H1 (cell line): ENCODE measurements around the gene SFRP5. TPM values are rescaled to one million over a fixed set of nuclear protein-coding genes. Genes with fewer than 3 reads are reported as not detected.

Experiments
- CTCF ChIA-PET: fragments of 300-600 bp; sonication (Branson Sonifier 250); formaldehyde crosslinking; loops from one replicate; lab custom pipeline; 2021; ENCODE audit not compliant: partially characterized antibody; lab: Charles Lee
- POLR2A ChIA-PET: fragments of 300-600 bp; sonication (Branson Sonifier 250); formaldehyde crosslinking; loops from one replicate; lab custom pipeline; 2021; ENCODE audit warnings: inconsistent platforms; ENCODE audit not compliant: partially characterized antibody; lab: Charles Lee
- DNase-seq, 2 experiments: peaks; one replicate each; pipeline versions ENCODE4 v3.0.0 to v3.0.0-alpha.2; 2010 to 2022; ENCODE audit warnings: low spot score in 2 of 2, low read depth in 1 of 2, mixed read lengths in 1 of 2
- FAIRE-seq: peaks from 2 replicates; lab custom pipeline; 2011; peaks lifted over from hg19 to GRCh38; lab: Jason Lieb, UNC
- H2AFZ ChIP-seq: 2 replicates; pipeline ENCODE4 v1.8.1; 2012; ENCODE audit warnings: low read length, inconsistent platforms
- H2AK5ac ChIP-seq: 2 replicates; pipeline ENCODE4 v1.6.1; 2013; ENCODE audit warnings: low read depth, low read length
- H2BK120ac ChIP-seq: replicated peaks from 2 replicates; pipeline ENCODE3; 2013; ENCODE audit warnings: low read depth, low read length, inconsistent platforms
- H2BK12ac ChIP-seq: 2 replicates; pipeline ENCODE4 v1.6.1; 2013; ENCODE audit warnings: low read depth, low read length
- H2BK15ac ChIP-seq: 2 replicates; pipeline ENCODE4 v1.6.1; 2013; ENCODE audit warnings: low read length
- H2BK20ac ChIP-seq: 2 replicates; pipeline ENCODE4 v1.6.1; 2013; ENCODE audit warnings: low read length
- H2BK5ac ChIP-seq: 2 replicates; pipeline ENCODE4 v1.6.1; 2013; ENCODE audit warnings: low read depth, low read length
- H3K14ac ChIP-seq: 2 replicates; pipeline ENCODE4 v1.6.1; 2013; ENCODE audit warnings: inconsistent platforms; ENCODE audit not compliant: insufficient read length
- H3K18ac ChIP-seq: 2 replicates; pipeline ENCODE4 v1.6.1; 2013; ENCODE audit warnings: low read length; ENCODE audit errors: extremely low read depth
- H3K23ac ChIP-seq: 2 replicates; pipeline ENCODE4 v1.6.1; 2013; ENCODE audit warnings: inconsistent platforms; ENCODE audit not compliant: insufficient read length
- H3K23me2 ChIP-seq: 2 replicates; pipeline ENCODE4 v1.6.1; 2013; ENCODE audit warnings: low read depth, low read length
- H3K27ac ChIP-seq: 2 replicates; pipeline ENCODE4 v1.6.1; 2011; ENCODE audit warnings: low read depth, low read length, inconsistent platforms
- H3K27me3 ChIP-seq, 4 experiments: replicated peaks in 1 of 4; 1 replicate in 1 of 4; 2 replicates in 3 of 4; pipeline versions ENCODE4 v1.6.1 to v1.8.1; 2011 to 2013; ENCODE audit warnings: low read length in 3 of 4, mild to moderate bottlenecking in 3 of 4, inconsistent platforms in 2 of 4, mixed read lengths in 2 of 4, moderate library complexity in 1 of 4; ENCODE audit not compliant: control insufficient read depth in 3 of 4, insufficient read depth in 3 of 4; ENCODE audit errors: extremely low read depth in 1 of 4
- H3K36me3 ChIP-seq, 4 experiments: 2 replicates each; pipeline versions ENCODE4 v1.6.1 to v1.8.1; 2011 to 2013; ENCODE audit warnings: mild to moderate bottlenecking in 4 of 4, low read length in 3 of 4, moderate library complexity in 2 of 4, control low read depth in 1 of 4, inconsistent platforms in 1 of 4; ENCODE audit not compliant: insufficient read depth in 4 of 4, control insufficient read depth in 2 of 4
- H3K4ac ChIP-seq: replicated peaks from 2 replicates; pipeline ENCODE3; 2013; ENCODE audit warnings: low read length, low read depth, mixed read lengths, inconsistent platforms; ENCODE audit not compliant: insufficient read length
- H3K4me1 ChIP-seq, 4 experiments: replicated peaks in 1 of 4; 1 replicate in 1 of 4; 2 replicates in 3 of 4; pipeline versions ENCODE4 v1.6.1 to v1.8.1; 2011 to 2013; ENCODE audit warnings: low read length in 3 of 4, inconsistent platforms in 2 of 4, mixed read lengths in 1 of 4; ENCODE audit not compliant: insufficient read depth in 4 of 4, control insufficient read depth in 3 of 4
- H3K4me2 ChIP-seq, 2 experiments: 2 replicates each; pipeline versions ENCODE4 v1.6.1 to v1.8.1; 2011 to 2013; ENCODE audit warnings: low read depth in 2 of 2, low read length in 2 of 2, control low read depth in 1 of 2, inconsistent platforms in 1 of 2, mild to moderate bottlenecking in 1 of 2; ENCODE audit not compliant: insufficient read depth in 1 of 2
- H3K4me3 ChIP-seq, 4 experiments: fragments of 200-600, 300-600 bp in 1 of 4; sonication (generic), shearing (Covaris generic), sonication (Bioruptor Twin) in 1 of 4; 2 replicates each; pipeline versions ENCODE4 v1.5.1 to v1.8.1; 2011 to 2016; ENCODE audit warnings: low read length in 4 of 4, low read depth in 3 of 4, control low read depth in 2 of 4, inconsistent platforms in 2 of 4, mild to moderate bottlenecking in 2 of 4, mixed read lengths in 1 of 4, moderate library complexity in 1 of 4; ENCODE audit not compliant: insufficient read depth in 2 of 4; ENCODE audit errors: extremely low read depth in 1 of 4
- H3K56ac ChIP-seq: replicated peaks from 2 replicates; pipeline ENCODE3; 2013; ENCODE audit warnings: low read depth, mild to moderate bottlenecking, mixed read lengths, low read length, inconsistent platforms; ENCODE audit not compliant: insufficient read length
- H3K79me1 ChIP-seq: 2 replicates; pipeline ENCODE4 v1.6.1; 2013; ENCODE audit warnings: low read depth, low read length, control low read depth
- H3K79me2 ChIP-seq, 2 experiments: 2 replicates each; pipeline versions ENCODE4 v1.6.1 to v1.8.1; 2012 to 2013; ENCODE audit warnings: low read length in 2 of 2, mild to moderate bottlenecking in 2 of 2, inconsistent platforms in 1 of 2; ENCODE audit not compliant: insufficient read depth in 2 of 2, control insufficient read depth in 1 of 2
- H3K9ac ChIP-seq, 4 experiments: replicated peaks in 1 of 4; 1 replicate in 1 of 4; 2 replicates in 3 of 4; pipeline versions ENCODE4 v1.6.1 to v1.8.1; 2011 to 2013; ENCODE audit warnings: low read depth in 3 of 4, low read length in 3 of 4, control low read depth in 2 of 4, mild to moderate bottlenecking in 2 of 4, moderate library complexity in 2 of 4, inconsistent platforms in 1 of 4; ENCODE audit errors: extremely low read depth in 1 of 4
- H3K9me3 ChIP-seq, 2 experiments: 2 replicates each; pipeline versions ENCODE4 v1.6.1 to v1.8.1; 2012 to 2013; ENCODE audit warnings: mild to moderate bottlenecking in 2 of 2, moderate library complexity in 2 of 2, control low read depth in 1 of 2, inconsistent platforms in 1 of 2, low read depth in 1 of 2, low read length in 1 of 2, mixed read lengths in 1 of 2; ENCODE audit not compliant: insufficient read depth in 2 of 2
- H4K20me1 ChIP-seq, 2 experiments: replicated peaks in 1 of 2; 2 replicates each; pipeline versions ENCODE3 to v1.8.1; 2011 to 2013; ENCODE audit warnings: inconsistent platforms in 2 of 2, low read length in 2 of 2, mild to moderate bottlenecking in 1 of 2; ENCODE audit not compliant: insufficient read depth in 2 of 2, control insufficient read depth in 1 of 2
- H4K5ac ChIP-seq: 2 replicates; pipeline ENCODE4 v1.6.1; 2013; ENCODE audit warnings: low read length, low read depth, mixed read lengths, inconsistent platforms; ENCODE audit not compliant: insufficient read length
- H4K8ac ChIP-seq: 2 replicates; pipeline ENCODE4 v1.8.0; 2013; ENCODE audit warnings: mild to moderate bottlenecking, moderate library complexity, low read length, inconsistent platforms; ENCODE audit not compliant: insufficient read depth; ENCODE audit errors: extremely low read depth
- H4K91ac ChIP-seq: replicated peaks from 2 replicates; pipeline ENCODE3; 2013; ENCODE audit warnings: low read length, mixed read lengths, inconsistent platforms; ENCODE audit not compliant: insufficient read length
- ASH2L ChIP-seq: fragments of 200-600, 300-600 bp; sonication (generic); IDR thresholded peaks from one replicate; pipeline ENCODE4 v1.7.1; 2017; ENCODE audit warnings: low read length
- CBX5 ChIP-seq: fragments of 300-800, 300-1000 bp; sonication (generic); IDR thresholded peaks from 2 replicates; pipeline ENCODE4 v1.7.1; 2016; ENCODE audit warnings: antibody characterized with exemption, low read length, low read depth
- FOSL1 ChIP-seq: IDR thresholded peaks from 2 replicates; pipeline ENCODE4 v1.6.1; 2011; ENCODE audit warnings: mild to moderate bottlenecking, low read depth, low read length, moderate library complexity; ENCODE audit not compliant: insufficient read depth
- HDAC2 ChIP-seq, 2 experiments: fragments of 300-600 bp in 1 of 2; sonication (generic) in 1 of 2; IDR thresholded peaks; 2 replicates each; pipeline ENCODE4 v1.6.1; 2011 to 2012; ENCODE audit warnings: low read depth in 2 of 2, low read length in 2 of 2, mild to moderate bottlenecking in 2 of 2, moderate library complexity in 2 of 2, borderline replicate concordance in 1 of 2, inconsistent platforms in 1 of 2
- HDAC6 ChIP-seq: IDR thresholded peaks from one replicate; pipeline ENCODE4 v1.7.1; 2012; ENCODE audit warnings: low read depth, mild to moderate bottlenecking, inconsistent platforms, low read length, moderate library complexity
- JUN ChIP-seq: IDR thresholded peaks from 2 replicates; pipeline ENCODE4 v1.6.1; 2011; ENCODE audit warnings: low read depth, mild to moderate bottlenecking, improper control_type of control experiment, low read length
- PHF8 ChIP-seq: fragments of 200-600 bp; sonication (generic); conservative IDR thresholded peaks from 2 replicates; pipeline ENCODE4 v1.7.1; 2012; ENCODE audit warnings: low read depth, mild to moderate bottlenecking, inconsistent platforms, low read length, moderate library complexity
- RNF2 ChIP-seq: fragments of 200-900, 300-1000 bp; sonication (generic); IDR thresholded peaks from 2 replicates; pipeline ENCODE4 v1.7.1; 2016; ENCODE audit warnings: borderline replicate concordance, low read depth, mild to moderate bottlenecking, antibody characterized with exemption, low read length; ENCODE audit not compliant: poor library complexity, severe bottlenecking; ENCODE audit errors: missing control alignments
- RXRA ChIP-seq: IDR thresholded peaks from 2 replicates; pipeline ENCODE4 v1.6.1; 2011; ENCODE audit warnings: low read depth, mild to moderate bottlenecking, low read length, moderate library complexity; ENCODE audit not compliant: insufficient read depth
- SAP30 ChIP-seq: fragments of 300-600 bp; sonication (generic); IDR thresholded peaks from 2 replicates; pipeline ENCODE4 v1.7.1; 2012; ENCODE audit warnings: low read length, moderate library complexity, mild to moderate bottlenecking, inconsistent platforms; ENCODE audit not compliant: insufficient read depth, insufficient replicate concordance
- SP4 ChIP-seq: IDR thresholded peaks from 2 replicates; pipeline ENCODE4 v1.6.1; 2012; ENCODE audit warnings: low read length, inconsistent platforms
- SUZ12 ChIP-seq: fragments of 200-600 bp; sonication (generic); IDR thresholded peaks from 2 replicates; pipeline ENCODE4 v1.6.1; 2012; ENCODE audit warnings: mild to moderate bottlenecking, inconsistent platforms, low read length, moderate library complexity, mixed read lengths
- TAF7 ChIP-seq: optimal IDR thresholded peaks from 2 replicates; pipeline ENCODE3; 2011; ENCODE audit warnings: low read depth, mild to moderate bottlenecking, inconsistent platforms, low read length, moderate library complexity, borderline replicate concordance
- TCF12 ChIP-seq: IDR thresholded peaks from 2 replicates; pipeline ENCODE4 v1.6.1; 2011; ENCODE audit warnings: low read depth, mild to moderate bottlenecking, low read length
- WGBS, 2 experiments: shearing (Covaris generic) in 1 of 2; methylation state at CpG; one replicate each; pipeline versions ENCODE4 v1.1.6 to v1.1.7; 2013 to 2015; ENCODE audit warnings: low lambda C conversion rate in 2 of 2, mixed read lengths in 2 of 2, inconsistent platforms in 1 of 2, low coverage in 1 of 2, missing lambda C conversion rate in 1 of 2; ENCODE audit not compliant: insufficient replicate concordance in 2 of 2, insufficient coverage in 1 of 2, insufficient read length in 1 of 2; ENCODE audit errors: extremely low coverage in 1 of 2, missing lambda C conversion rate in 1 of 2; 5-methylcytosine and 5-hydroxymethylcytosine counted together
- polyA plus RNA-seq, 7 experiments: library from polyadenylated mRNA; depleted of rRNA in 3 of 7; stranded (reverse) in 5 of 7; unstranded in 2 of 7; fragments of >200 nt in 5 of 7; fragments of 200-250 nt in 2 of 7; gene quantifications; 1 replicate in 5 of 7; 2 replicates in 1 of 7; 4 replicates in 1 of 7; pipeline versions ENCODE4 v1.2.1 to v1.2.3, GENCODE V29; 2011 to 2013; ENCODE audit warnings: missing spikeins in 2 of 7, mixed read lengths in 2 of 7
- total RNA-seq: library from RNA; stranded (reverse); fragmentation: NEBNext Ultra II Directional; extraction: Animal tissue kit (Norgen Biotek cat#: 25700); gene quantifications from 2 replicates; pipeline ENCODE4 v1.2.1, GENCODE V29; 2021

Gene SFRP5
- total and polyA plus RNA-seq, 2 of the 8 experiments (the other 6 are each of a cell fraction or from before 2014, with no cell fraction given): 3.9 to 5.9 TPM

DNA sequence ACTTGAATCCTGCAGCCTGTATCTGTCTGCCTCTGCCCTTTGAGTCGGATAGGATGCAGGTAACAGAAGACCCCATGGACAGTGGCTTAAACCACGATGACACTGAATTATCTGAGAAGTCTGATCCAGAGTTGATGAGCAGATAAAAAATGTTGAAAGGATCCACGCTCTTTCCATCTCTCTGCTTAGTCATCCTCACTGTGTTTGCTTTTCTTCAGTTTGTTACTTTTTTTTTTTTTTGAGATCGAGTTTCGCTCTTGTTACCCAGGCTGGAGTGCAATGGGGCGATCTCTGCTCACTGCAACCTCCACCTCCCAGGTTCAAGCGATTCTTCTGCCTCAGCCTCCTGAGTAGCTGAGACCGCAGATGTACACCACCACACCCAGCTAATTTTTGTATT, 40.9 kb upstream of the SFRP5 start:
- H3K14ac ChIP-seq: no peak overlapping the region
- no peaks in the 10 kb centered on the region for H3K23me2 ChIP-seq
- no peak overlapping the region for H3K27ac ChIP-seq
- H3K4me1 ChIP-seq: 0 out of 7 replicates have a peak, but pooled peaks cover 0 to 3% (median 0%) of the 10 kb centered on the region in 4 experiments
- 91% methylated on average over 7 of the region's 8 CpGs; no CpG with 5 or more reads in 1 of the 2 experiments for whole genome bisulfite sequencing, 2 experiments
- H2BK20ac ChIP-seq: no peak overlapping the region
- DNase-seq (no peak), FAIRE-seq (no peak)
- no peak overlapping the region for H3K4me2 ChIP-seq
- H3K9me3 ChIP-seq: no peaks in the 10 kb centered on the region
- no peak overlapping the region for H3K9ac ChIP-seq
- no peaks in the 10 kb centered on the region for H3K36me3 ChIP-seq
- no peak overlapping the region for H3K4me3 ChIP-seq
- no peak overlapping the region for H3K18ac ChIP-seq
- no peak overlapping the region for H4K5ac ChIP-seq
- no peak overlapping the region for H2AFZ ChIP-seq
- ChIA-PET CTCF (interaction anchor here (0.5 to 2.2 kb wide), 5 partner anchors 11 to 56 kb away, joined by 3 to 7 read pairs (median 3); no protein-coding TSS in a partner anchor), POLR2A (no interaction called here)
- H2AK5ac ChIP-seq: no peak overlapping the region
- no peaks in the 10 kb centered on the region for H3K79me1 ChIP-seq
- H3K23ac ChIP-seq: no peak overlapping the region
- no peak overlapping the region for H2BK5ac ChIP-seq
- no peak overlapping the region for H2BK15ac ChIP-seq
- TF ChIP-seq SP4 (no peak), ASH2L (no peak), RXRA (no peak), RNF2 (no peak), JUN (no peak), SAP30 (no peak), TAF7 (no peak), HDAC6 (no peak), PHF8 (no peak), TCF12 (no peak), HDAC2 (IDR thresholded peaks at IDR 0.05; ENCODE audit: borderline replicate concordance in 1 of 2, low read depth in 2 of 2, low read length in 2 of 2) (no peak), SUZ12 (no peak), FOSL1 (no peak), CBX5 (no peak)
- H4K20me1 ChIP-seq: no peaks in the 10 kb centered on the region
- H3K79me2 ChIP-seq: no peaks in the 10 kb centered on the region
- H2BK120ac ChIP-seq: no peak overlapping the region
- H3K4ac ChIP-seq: no peak overlapping the region
- no peak overlapping the region for H4K91ac ChIP-seq
- no peaks in the 10 kb centered on the region for H3K27me3 ChIP-seq
- H4K8ac ChIP-seq: no peak overlapping the region
- no peak overlapping the region for H3K56ac ChIP-seq
- no peak overlapping the region for H2BK12ac ChIP-seq
